ENCODE data around the gene ATRAID.

- TF ChIP-seq CTCF (IDR thresholded peaks at IDR 0.05), result no peak
- TF ChIP-seq POLR2AphosphoS5 (IDR thresholded peaks at IDR 0.05), result no peak
- TF ChIP-seq POLR2A (IDR thresholded peaks at IDR 0.05), result no peak
Measured at GRCh38 chr2:27261241-27261925, 49.5 kb downstream of the ATRAID start.

Data from stomach (tissue), 4 donors.